ENCODE data around the gene LAMA2. TPM values are rescaled to one million over a fixed set of nuclear protein-coding genes. Genes with fewer than 3 reads are reported as not detected.

The LAMA2 gene
- total RNA-seq, 4 donors from 2014 or later: 97.3 to 509 (median 200) TPM

DNA sequence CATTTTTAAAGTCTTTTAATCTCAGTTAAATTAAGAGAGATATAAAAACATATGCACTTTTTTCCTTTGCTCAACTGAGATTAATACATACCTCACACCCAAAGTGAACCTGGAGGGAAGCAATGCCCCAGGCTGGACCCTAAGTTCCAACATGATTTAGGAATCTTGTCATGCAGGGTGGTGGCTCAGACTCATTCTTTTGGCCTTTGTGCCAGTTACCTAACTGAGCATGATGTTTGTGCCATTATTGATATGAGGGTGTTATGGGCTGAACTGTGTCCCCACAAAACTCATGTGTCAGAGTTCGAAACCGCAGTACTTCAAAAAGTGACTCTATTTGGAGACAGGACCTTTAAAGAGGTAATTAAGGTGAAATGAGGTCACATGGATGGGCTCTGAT lies 639.0 kb downstream of the LAMA2 start:
- DNase-seq (ENCODE audit: low spot score) (no peak), ATAC-seq (ENCODE audit: low FRiP score) (no peak)
- TF ChIP-seq, protein P1, sequence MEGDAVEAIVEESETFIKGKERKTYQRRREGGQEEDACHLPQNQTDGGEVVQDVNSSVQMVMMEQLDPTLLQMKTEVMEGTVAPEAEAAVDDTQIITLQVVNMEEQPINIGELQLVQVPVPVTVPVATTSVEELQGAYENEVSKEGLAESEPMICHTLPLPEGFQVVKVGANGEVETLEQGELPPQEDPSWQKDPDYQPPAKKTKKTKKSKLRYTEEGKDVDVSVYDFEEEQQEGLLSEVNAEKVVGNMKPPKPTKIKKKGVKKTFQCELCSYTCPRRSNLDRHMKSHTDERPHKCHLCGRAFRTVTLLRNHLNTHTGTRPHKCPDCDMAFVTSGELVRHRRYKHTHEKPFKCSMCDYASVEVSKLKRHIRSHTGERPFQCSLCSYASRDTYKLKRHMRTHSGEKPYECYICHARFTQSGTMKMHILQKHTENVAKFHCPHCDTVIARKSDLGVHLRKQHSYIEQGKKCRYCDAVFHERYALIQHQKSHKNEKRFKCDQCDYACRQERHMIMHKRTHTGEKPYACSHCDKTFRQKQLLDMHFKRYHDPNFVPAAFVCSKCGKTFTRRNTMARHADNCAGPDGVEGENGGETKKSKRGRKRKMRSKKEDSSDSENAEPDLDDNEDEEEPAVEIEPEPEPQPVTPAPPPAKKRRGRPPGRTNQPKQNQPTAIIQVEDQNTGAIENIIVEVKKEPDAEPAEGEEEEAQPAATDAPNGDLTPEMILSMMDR (IDR thresholded peaks at IDR 0.05): no peak

DNA sequence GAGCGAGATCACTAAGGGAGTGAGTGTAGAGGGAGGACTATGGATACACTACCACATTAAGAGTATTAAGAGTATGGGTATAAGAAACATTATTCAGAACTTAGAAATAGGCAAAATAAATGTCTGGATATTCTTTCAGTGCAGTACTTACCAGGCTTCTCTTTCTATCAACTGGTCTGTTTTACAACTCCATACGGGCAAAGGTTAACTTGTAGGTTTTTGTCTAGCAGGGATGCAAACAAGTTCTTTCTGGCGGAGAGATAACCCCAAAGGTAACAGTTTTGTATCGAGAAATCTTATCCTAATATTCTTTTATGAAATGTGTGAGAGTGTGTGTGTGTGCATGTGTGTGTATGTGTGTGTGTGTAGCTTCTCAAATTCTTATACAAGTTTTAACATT lies 640.9 kb downstream of the LAMA2 start:
- TF ChIP-seq, protein P1 (IDR thresholded peaks at IDR 0.05): no peak
- DNase-seq (ENCODE audit: low spot score) (no peak), ATAC-seq (ENCODE audit: low FRiP score) (no peak)

DNA sequence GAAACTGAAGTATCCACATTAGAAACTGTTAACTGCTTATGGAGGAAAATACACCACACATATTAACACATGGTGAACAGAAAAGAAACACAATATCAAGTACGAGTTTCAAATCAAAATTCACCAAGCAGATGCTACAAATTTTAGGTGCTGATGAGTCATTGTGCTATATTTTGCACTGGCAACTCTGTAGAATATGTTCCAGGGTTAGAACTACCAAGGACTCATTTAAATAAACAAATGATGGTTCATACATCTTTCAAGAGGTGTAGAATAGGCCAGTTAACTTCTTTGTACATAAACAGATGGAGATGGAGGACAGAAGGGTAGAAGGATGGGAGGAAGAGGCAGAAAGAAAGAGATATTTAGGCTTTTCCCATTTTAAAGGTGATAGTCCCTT lies 642.1 kb downstream of the LAMA2 start:
- DNase-seq (ENCODE audit: low spot score) (no peak), ATAC-seq (ENCODE audit: low FRiP score) (no peak)
- TF ChIP-seq, protein P1 (IDR thresholded peaks at IDR 0.05): no peak

DNA sequence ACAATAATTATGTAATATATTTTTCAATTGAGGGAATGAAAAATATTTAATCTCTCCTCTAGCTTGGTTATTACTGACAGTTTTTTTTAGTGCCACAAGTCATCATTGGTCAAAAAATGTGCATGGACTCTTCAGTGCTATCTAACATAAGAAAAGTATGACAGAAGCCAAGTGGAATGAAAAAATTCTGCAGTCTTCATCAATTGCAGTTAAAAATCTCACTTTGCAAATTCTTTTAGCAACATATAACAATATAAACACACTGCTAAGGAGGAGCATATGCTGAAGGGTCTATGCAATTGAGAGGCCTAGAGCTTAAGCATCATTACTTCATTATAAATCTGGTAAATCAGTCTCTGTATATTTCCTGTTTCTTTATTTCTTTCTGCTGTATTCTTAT lies 652.0 kb downstream of the LAMA2 start:
- ATAC-seq (ENCODE audit: low FRiP score) (no peak), DNase-seq (ENCODE audit: low spot score) (no peak)
- TF ChIP-seq, protein P1 (IDR thresholded peaks at IDR 0.05): no peak

DNA sequence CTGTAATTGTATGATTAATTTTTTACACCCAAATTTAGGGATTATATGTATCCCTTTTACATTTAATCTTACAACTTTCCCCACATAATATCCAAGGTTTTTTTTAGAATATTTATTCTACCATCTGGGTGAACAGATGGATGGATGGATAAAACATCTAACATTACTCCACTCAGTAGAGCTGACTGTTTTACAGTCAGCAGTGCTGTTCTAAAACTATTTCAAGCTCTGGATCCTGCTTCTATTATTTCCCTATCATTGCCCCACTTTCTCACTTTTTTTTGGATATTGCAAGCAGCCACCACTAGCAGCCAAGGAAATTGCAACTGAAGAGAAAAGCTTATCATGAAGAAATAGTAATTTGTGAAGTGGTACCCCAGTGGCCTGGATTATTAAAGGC lies 653.3 kb downstream of the LAMA2 start:
- no peak for ATAC-seq (ENCODE audit: low FRiP score)
- TF ChIP-seq, protein P1 (IDR thresholded peaks at IDR 0.05): no peak
- no peak for DNase-seq (ENCODE audit: low spot score)

DNA sequence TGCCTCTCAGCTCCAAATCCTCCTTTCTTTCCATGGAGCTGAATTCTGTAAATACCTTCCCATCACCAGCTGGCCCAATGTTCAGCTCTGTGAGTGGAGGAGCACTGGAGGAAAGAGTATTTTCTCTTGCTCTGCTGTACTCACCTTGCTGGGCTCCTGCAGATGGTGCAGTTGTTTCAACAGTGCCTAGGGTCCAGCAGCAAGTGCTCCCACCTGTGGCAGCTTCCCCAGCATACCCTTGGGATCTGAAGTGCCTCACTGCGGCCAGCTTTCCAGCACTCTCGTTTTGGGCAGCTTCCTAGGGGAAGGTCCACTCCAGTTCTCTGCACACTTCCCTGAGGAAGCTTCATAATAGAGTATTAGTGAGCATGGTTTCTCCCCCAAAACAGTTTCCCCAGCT lies 656.1 kb downstream of the LAMA2 start:
- TF ChIP-seq, protein P1 (IDR thresholded peaks at IDR 0.05): no peak
- no peak for ATAC-seq (ENCODE audit: low FRiP score)
- DNase-seq (ENCODE audit: low spot score): no peak

DNA sequence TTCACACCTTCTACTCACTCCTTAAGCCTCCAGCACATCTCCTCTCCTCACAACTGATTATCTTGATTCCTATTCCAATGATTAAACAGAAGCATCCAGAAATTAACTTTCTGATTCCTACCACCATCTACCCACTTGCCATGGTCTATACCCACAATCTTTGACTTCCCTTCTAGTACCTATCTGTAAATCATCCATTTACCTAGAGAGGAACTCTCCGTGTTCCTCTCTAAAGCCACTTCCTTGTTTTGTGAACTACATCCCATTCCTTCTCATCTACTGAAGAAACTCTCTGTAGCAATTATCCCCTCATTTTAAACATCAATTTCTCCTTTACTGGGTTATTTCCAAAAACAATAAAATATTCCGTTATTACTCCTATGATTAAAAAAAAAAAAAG lies 659.8 kb downstream of the LAMA2 start:
- ATAC-seq (ENCODE audit: low FRiP score) (no peak), DNase-seq (ENCODE audit: low spot score) (no peak)
- TF ChIP-seq, protein P1 (IDR thresholded peaks at IDR 0.05): no peak

Measured in omental fat pad (tissue), 4 donors.